ENCODE data around the gene FGB. TPM values are rescaled to one million over a fixed set of nuclear protein-coding genes. Genes with fewer than 3 reads are reported as not detected.

Gene FGB
- total RNA-seq, 1 donor from 2014 or later: 0.31 TPM

DNA sequence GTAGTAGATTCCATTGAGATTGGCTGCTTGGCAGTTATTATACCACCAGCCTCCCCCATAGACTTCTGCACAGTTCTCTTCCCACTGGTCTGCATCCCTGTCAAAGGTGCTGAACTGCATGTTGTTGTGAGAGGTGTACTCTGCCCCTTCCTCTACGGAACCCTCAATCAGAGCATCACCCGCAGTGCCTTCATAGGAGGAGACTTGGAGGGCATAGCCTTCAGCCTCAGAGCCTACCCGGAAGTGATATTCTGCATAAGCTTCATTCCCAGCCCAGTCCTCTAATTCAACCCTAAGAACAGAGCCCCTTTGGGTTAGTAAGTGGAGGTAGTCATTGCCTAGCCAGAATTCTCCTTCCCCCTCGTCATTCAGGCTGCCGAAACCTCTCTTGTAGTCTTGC is 21.4 kb downstream of the FGB start:
- H3K4me1 Mint-ChIP-seq: peaks cover under 1% of the 10 kb centered on the region
- no peak for DNase-seq (ENCODE audit: low spot score in 2 of 2, unreplicated experiment in 2 of 2)
- H3K9me3 Mint-ChIP-seq: peaks cover 3% of the 10 kb centered on the region
- H3K27ac Mint-ChIP-seq: no peak overlapping the region
- TF ChIP-seq, protein P1, sequence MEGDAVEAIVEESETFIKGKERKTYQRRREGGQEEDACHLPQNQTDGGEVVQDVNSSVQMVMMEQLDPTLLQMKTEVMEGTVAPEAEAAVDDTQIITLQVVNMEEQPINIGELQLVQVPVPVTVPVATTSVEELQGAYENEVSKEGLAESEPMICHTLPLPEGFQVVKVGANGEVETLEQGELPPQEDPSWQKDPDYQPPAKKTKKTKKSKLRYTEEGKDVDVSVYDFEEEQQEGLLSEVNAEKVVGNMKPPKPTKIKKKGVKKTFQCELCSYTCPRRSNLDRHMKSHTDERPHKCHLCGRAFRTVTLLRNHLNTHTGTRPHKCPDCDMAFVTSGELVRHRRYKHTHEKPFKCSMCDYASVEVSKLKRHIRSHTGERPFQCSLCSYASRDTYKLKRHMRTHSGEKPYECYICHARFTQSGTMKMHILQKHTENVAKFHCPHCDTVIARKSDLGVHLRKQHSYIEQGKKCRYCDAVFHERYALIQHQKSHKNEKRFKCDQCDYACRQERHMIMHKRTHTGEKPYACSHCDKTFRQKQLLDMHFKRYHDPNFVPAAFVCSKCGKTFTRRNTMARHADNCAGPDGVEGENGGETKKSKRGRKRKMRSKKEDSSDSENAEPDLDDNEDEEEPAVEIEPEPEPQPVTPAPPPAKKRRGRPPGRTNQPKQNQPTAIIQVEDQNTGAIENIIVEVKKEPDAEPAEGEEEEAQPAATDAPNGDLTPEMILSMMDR (IDR thresholded peaks at IDR 0.05; ENCODE audit: unreplicated experiment): no peak
- H3K36me3 Mint-ChIP-seq: no peaks in the 10 kb centered on the region
- H3K27me3 Mint-ChIP-seq (ENCODE audit: low read depth): peaks cover 38% of the 10 kb centered on the region
- H3K4me3 Mint-ChIP-seq: no peak overlapping the region

- TF ChIP-seq, protein P1 (IDR thresholded peaks at IDR 0.05; ENCODE audit: unreplicated experiment): no peak
- H3K27ac Mint-ChIP-seq: no peak overlapping the region
- no peaks in the 10 kb centered on the region for H3K36me3 Mint-ChIP-seq
Observed at GRCh38 chr4:154585369-154586018, 22.7 kb downstream of the FGB start.

DNA sequence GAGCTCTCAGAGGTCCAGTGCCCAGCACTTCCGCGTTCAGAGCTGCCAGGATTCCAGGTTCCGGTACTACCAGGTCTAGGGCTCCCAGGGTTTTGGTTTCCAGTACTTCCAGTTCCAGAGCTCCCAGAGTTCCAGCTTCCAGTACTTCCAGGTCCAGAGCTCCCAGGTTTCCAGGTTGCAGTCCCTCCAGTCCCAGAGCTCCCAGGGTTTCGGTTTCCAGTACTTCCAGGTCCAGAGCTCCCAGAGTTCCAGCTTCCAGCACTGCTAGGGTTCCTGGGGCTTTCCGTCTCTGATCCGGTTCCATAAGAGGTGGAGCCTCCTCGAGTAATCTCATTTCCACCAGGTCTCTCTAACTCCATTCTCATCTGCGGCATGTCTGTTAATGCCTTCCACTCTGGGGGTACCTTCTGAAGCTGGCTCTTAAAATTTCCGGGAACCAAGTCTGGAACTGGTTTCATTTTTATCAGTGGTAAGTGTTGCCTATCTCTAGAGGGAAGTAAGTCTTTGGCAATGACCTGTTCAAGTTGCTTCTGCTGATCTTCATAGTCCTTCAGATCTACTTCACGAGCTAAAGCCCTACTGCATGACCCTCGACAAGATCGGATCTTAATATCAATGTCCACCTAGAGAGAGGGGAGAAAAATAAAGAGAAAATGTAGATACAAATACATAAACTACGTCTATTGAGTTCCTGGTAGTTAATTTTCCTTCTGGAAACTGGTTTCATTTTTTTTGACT is 23.7 kb downstream of the FGB start:
- DNase-seq (ENCODE audit: low spot score in 2 of 2, unreplicated experiment in 2 of 2): no peak
- H3K27ac Mint-ChIP-seq: no peak overlapping the region
- H3K9me3 Mint-ChIP-seq: peaks cover 3% of the 10 kb centered on the region
- TF ChIP-seq, protein P1 (IDR thresholded peaks at IDR 0.05; ENCODE audit: unreplicated experiment): no peak
- peaks cover 6% of the 10 kb centered on the region for H3K4me1 Mint-ChIP-seq
- H3K36me3 Mint-ChIP-seq: no peaks in the 10 kb centered on the region
- no peak overlapping the region for H3K4me3 Mint-ChIP-seq
- peaks cover 50% of the 10 kb centered on the region for H3K27me3 Mint-ChIP-seq (ENCODE audit: low read depth)

More at GRCh38 chr4:154585369-154586018, 22.7 kb downstream of the FGB start:
- Mint-ChIP-seq H3K27me3 (ENCODE audit: low read depth) (peaks cover 48% of the 10 kb centered on the region), H3K4me3 (no peak overlapping the region), H3K9me3 (peaks cover 3% of the 10 kb centered on the region), H3K4me1 (peaks cover 6% of the 10 kb centered on the region)
- DNase-seq (ENCODE audit: low spot score in 2 of 2, unreplicated experiment in 2 of 2): no peak

DNA sequence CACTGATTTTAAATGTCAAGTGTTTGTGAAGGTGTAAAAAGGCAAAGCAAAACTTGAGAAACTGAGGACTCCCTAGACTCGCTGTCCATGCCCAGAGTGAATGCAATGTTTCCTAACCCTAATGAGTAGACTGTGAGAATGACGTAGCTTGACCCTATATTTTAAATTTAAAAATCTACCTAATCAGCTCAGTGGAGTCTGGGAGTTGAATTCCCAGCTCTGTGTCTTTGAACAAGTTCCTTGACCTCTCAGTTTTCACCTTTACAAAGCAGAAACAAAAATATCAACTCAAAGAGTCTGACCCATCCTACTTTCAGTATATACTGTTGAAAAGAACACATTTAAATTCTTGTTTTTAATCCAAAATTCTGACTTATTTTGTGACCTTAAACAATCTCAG is 25.4 kb downstream of the FGB start:
- Mint-ChIP-seq H3K4me3 (no peak overlapping the region), H3K27ac (no peak overlapping the region), H3K36me3 (no peaks in the 10 kb centered on the region), H3K4me1 (peaks cover 6% of the 10 kb centered on the region), H3K9me3 (peaks cover 3% of the 10 kb centered on the region), H3K27me3 (ENCODE audit: low read depth) (peaks cover 42% of the 10 kb centered on the region)
- DNase-seq (ENCODE audit: low spot score in 2 of 2, unreplicated experiment in 2 of 2): no peak
- TF ChIP-seq, protein P1 (IDR thresholded peaks at IDR 0.05; ENCODE audit: unreplicated experiment): no peak

- Mint-ChIP-seq H3K4me3 (no peak overlapping the region), H3K36me3 (no peaks in the 10 kb centered on the region), H3K4me1 (peaks cover 8% of the 10 kb centered on the region), H3K27me3 (ENCODE audit: low read depth) (peaks cover 39% of the 10 kb centered on the region), H3K9me3 (peaks cover 3% of the 10 kb centered on the region), H3K27ac (no peak overlapping the region)
- TF ChIP-seq, protein P1 (IDR thresholded peaks at IDR 0.05; ENCODE audit: unreplicated experiment): no peak
- DNase-seq (ENCODE audit: low spot score in 2 of 2, unreplicated experiment in 2 of 2): no peak
Observed at GRCh38 chr4:154589296-154590197, 26.7 kb downstream of the FGB start.
